Vagina (tissue), 2 donors: ENCODE results near the gene PAX8.

Experiments used
- CTCF ChIP-seq, 3 experiments: fragments of 450-650 bp in 2 of 3; fragments of 200-600 bp in 1 of 3; sonication (generic) in 1 of 3; IDR thresholded peaks; one replicate each; pipeline ENCODE4 v1.5.1; 2017 to 2019; ENCODE audit warnings: antibody characterized with exemption in 3 of 3, mild to moderate bottlenecking in 2 of 3, moderate library complexity in 2 of 3
- POLR2A ChIP-seq, 2 donors: fragments of 450-650 bp; IDR thresholded peaks; one replicate each; pipeline ENCODE4 v1.6.1; 2017; ENCODE audit warnings: antibody characterized with exemption in 2 of 2, mild to moderate bottlenecking in 2 of 2, moderate library complexity in 2 of 2

GRCh38 chr2:113228991-113229716 lies 49.6 kb downstream of the PAX8 start:
- TF ChIP-seq CTCF (IDR thresholded peaks at IDR 0.05) (no peak), POLR2A (IDR thresholded peaks at IDR 0.05) (no peak)
